GM19099 (cell line): ENCODE measurements around the gene ANKRD11.

Experiments
- POLR2A ChIP-seq: IDR thresholded peaks from 3 replicates; pipeline ENCODE4 v1.6.1; 2011; ENCODE audit warnings: low read depth; ENCODE audit not compliant: insufficient read length; ENCODE audit errors: extremely low read depth

ANKRD11 gene

GRCh38 chr16:89375021-89375420 lies 115.3 kb downstream of the ANKRD11 start:
- TF ChIP-seq POLR2A: no peak

GRCh38 chr16:89374393-89374960 lies 115.9 kb downstream of the ANKRD11 start:
- no peak for TF ChIP-seq POLR2A

GRCh38 chr16:89373355-89374110 lies 116.8 kb downstream of the ANKRD11 start:
- no peak for TF ChIP-seq POLR2A

- TF ChIP-seq POLR2A: no peak
Measured at GRCh38 chr16:89371968-89372634, 118.3 kb downstream of the ANKRD11 start.

- TF ChIP-seq POLR2A: no peak
Measured at GRCh38 chr16:89371386-89371785, 119.0 kb downstream of the ANKRD11 start.

GRCh38 chr16:89370601-89371000 lies 119.8 kb downstream of the ANKRD11 start:
- no peak for TF ChIP-seq POLR2A

GRCh38 chr16:89370081-89370511 lies 120.3 kb downstream of the ANKRD11 start:
- TF ChIP-seq POLR2A: no peak

- no peak for TF ChIP-seq POLR2A
Measured at GRCh38 chr16:89369266-89369895, 121.0 kb downstream of the ANKRD11 start.

- no peak for TF ChIP-seq POLR2A
Measured at GRCh38 chr16:89368604-89369249, 121.6 kb downstream of the ANKRD11 start.

GRCh38 chr16:89367538-89367915 lies 122.8 kb downstream of the ANKRD11 start:
- no peak for TF ChIP-seq POLR2A

- TF ChIP-seq POLR2A: no peak
Measured at GRCh38 chr16:89366561-89367537, 123.5 kb downstream of the ANKRD11 start.

GRCh38 chr16:89365996-89366395 lies 124.4 kb downstream of the ANKRD11 start:
- no peak for TF ChIP-seq POLR2A

GRCh38 chr16:89365044-89365467 lies 125.3 kb downstream of the ANKRD11 start:
- TF ChIP-seq POLR2A: no peak

GRCh38 chr16:89364606-89365005 lies 125.8 kb downstream of the ANKRD11 start:
- TF ChIP-seq POLR2A: no peak
